Measurements from ENCODE around the gene DNAJC5G. TPM values are rescaled to one million over a fixed set of nuclear protein-coding genes. Genes with fewer than 3 reads are reported as not detected.
A peak's percentile ranks its signal among the peaks of the same experiment; 100 is the strongest.

DNAJC5G gene
- total and polyA plus RNA-seq, 9 of the 15 experiments (the other 6 are each of a cell fraction or from before 2014, with no cell fraction given): not detected

GRCh38 chr2:27255187-27255586 lies 20.0 kb upstream of the DNAJC5G start (continued):
- TF ChIP-seq NR0B1 (IDR thresholded peaks at IDR 0.05; ENCODE audit: partially characterized antibody) (no peak), HMBOX1 (IDR thresholded peaks at IDR 0.05) (no peak), FUS (optimal IDR thresholded peaks at IDR 0.05; ENCODE audit: low read depth, low read length) (no peak), HBP1 (CRISPR knock-in tag; IDR thresholded peaks at IDR 0.05) (no peak), BHLHE40 (IDR thresholded peaks at IDR 0.05; ENCODE audit: low read length) (no peak), LARP7 (IDR thresholded peaks at IDR 0.05) (no peak), EGR1 (conservative IDR thresholded peaks at IDR 0.05) (peak; percentile 22; the same call in 1 of the 2 replicates), MAZ (CRISPR knock-in tag; conservative IDR thresholded peaks at IDR 0.05 in 1 of 2, IDR thresholded peaks at IDR 0.05 in 1 of 2) (no peak; a peak in 1 of 4 replicates), ASH1L (IDR thresholded peaks at IDR 0.05; ENCODE audit: borderline replicate concordance, low read depth, partially characterized antibody) (no peak), NFYB (IDR thresholded peaks at IDR 0.05; ENCODE audit: extremely low read depth, insufficient read length) (no peak), ZBTB8A (IDR thresholded peaks at IDR 0.05; ENCODE audit: partially characterized antibody) (no peak), ZZZ3 (IDR thresholded peaks at IDR 0.05) (no peak), ZSCAN29 (IDR thresholded peaks at IDR 0.05) (no peak), U2AF2 (optimal IDR thresholded peaks at IDR 0.05; ENCODE audit: low read depth, low read length) (no peak), EP300 (IDR thresholded peaks at IDR 0.05; ENCODE audit: low read length) (peak; percentile 67), DMBX1 (CRISPR knock-in tag; IDR thresholded peaks at IDR 0.05; ENCODE audit: borderline replicate concordance) (no peak), ETS2 (tag; IDR thresholded peaks at IDR 0.05; ENCODE audit: borderline replicate concordance, poor library complexity, severe bottlenecking) (no peak), GATAD2A (IDR thresholded peaks at IDR 0.05) (no peak), STAT6 (CRISPR knock-in tag; IDR thresholded peaks at IDR 0.05) (no peak), ZNF445 (CRISPR knock-in tag; IDR thresholded peaks at IDR 0.05; ENCODE audit: low read depth) (no peak), HDAC1 (IDR thresholded peaks at IDR 0.05) (peak in 1 of 2 experiments; percentile 50; a peak in 1 of 4 replicates), TRIM25 (IDR thresholded peaks at IDR 0.05; ENCODE audit: borderline replicate concordance) (no peak)

Data from K562 (cell line).